NK-92 (cell line): ENCODE measurements around the gene PTGES3L.
"Not testable (repeated sequence)": the region's sequence is repeated elsewhere in the genome, so short reads cannot be mapped to it uniquely, and the experiment has no call there.

Experiments used
- DNase-seq: peaks from one replicate; lab custom pipeline; 2025; ENCODE audit not compliant: unreplicated experiment; lab: John Stamatoyannopoulos, UW

PTGES3L gene

DNA sequence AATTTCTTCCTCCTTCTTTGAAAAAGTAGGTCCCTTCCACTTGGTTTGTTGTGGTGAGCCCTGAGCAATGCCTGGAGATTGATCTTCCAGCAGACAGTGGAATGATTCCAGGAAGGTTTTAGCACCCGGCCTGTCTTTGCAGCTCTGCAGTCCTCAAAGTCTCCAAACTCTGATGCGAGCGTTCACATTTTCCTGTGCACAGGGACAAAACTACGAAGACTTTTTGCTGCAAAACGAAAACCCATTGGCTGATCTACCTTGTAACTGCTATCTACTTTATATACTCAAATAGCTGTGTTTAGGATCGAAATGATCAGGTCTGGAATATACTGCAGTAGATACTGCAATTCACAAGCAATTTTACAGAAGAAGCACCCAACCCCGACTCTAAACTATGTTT is 57.6 kb downstream of the PTGES3L start:
- no peak for DNase-seq

DNA sequence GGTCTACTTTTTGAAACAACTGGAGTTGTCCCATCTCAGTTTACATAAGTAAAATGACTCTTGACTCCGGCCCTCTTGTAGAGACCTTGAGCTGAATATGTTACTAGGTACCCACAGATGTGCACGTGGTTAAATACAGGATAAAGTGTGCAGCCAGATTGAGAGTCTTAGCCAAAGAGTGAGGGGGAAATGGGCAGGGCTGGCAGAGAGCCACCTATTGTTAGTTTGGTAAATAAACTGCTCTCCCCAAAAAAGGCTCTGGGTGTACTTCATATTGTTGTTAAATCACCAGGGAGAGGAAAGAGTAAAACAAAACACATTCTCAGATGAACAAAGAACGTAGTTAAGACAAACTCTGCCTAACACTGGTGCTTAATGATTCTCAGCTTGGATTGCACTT is 59.0 kb downstream of the PTGES3L start:
- no peak for DNase-seq

DNA sequence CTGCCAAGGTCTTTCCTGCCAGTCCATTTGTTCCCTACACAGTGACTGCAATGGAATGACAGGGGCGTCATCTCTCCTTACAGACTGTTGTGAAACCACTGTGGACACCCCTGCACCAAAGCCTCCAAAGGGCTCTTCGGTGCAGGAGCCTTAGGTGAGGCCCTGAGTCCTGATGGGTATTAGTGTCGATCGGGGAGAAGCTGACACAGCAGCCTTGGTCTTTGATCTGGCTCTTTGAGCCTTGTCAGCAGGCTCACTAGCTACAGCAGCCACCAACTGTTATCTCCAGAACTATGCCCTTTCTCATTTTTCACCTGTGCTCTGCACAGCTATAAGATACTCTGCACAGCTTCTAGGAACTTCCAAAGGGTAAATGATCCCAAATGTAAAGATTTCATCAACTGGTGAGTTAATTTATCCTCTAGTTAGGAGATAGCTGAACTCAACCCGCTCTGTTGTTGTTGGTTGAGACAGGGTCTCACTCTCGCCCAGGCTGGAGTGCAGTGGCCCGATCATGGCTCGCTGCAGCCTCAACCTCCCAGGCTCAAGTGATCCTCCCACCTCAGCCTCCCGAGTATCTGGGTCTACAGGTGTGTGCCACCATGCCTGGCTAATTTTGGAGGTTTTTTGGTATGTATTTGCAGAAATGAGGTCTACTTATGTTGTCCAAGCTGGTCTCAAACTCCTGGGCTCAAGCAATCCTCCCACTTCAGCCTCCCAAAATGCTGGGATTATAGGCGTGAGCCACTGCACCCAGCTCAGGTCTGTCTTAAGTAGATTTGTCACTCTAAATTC is 59.6 kb downstream of the PTGES3L start:
- DNase-seq, result no peak

DNA sequence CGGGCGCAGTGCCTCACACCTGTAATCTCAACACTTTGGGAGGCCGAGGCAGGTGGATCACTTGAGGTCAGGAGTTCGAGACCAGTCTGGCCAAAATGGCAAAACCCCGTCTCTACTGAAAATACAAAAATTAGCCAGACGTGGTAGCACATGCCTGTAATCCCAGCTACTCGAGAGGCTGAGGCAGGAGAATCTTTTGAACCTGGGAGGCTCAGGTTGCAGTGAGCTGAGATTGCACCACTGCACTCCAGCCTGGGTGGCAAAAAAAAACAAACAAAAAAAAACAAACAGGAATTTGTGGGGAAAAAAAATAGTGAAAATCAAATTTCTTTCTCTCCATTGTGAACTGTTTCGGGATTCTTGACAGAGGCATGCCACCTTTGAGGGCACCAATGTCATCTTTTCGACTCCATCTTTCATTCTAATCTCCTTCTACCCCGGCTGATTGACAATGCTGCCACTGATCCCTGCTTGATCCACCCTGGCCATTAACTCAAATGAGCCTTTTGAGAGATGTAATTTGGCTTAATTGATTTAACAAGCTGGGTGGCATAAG is 60.3 kb downstream of the PTGES3L start:
- DNase-seq, result not testable (repeated sequence)

DNA sequence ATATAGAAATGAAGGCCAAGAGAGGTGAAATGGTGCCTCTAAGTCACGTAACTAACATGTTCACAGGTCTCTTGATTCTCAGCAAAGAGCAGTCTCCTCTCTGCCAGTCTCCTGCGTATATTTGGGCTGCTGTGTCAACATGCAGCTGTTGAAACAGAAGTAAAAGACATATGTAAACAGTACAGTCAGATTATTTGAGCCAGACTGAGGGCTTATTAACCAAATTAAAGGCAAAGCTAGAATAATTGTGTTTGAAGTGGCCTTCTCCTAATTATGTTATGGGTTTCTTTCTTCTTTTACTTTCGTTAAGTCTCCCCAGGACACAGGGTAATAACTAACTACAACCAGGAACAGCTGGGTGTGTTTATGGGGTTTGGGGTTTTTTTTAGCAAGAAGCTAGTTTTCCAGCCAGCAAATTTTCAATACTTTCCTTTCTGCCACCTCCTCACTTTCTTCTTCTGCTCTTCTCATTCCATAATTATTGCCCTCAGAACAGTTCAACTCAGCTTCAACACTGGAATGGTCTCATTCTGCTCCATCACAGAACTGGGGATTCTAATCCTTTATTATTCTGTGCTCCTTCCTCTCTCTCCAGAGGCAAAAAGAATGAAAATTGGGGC is 60.9 kb downstream of the PTGES3L start:
- no peak for DNase-seq
